Left renal cortex interstitium (tissue), 4 donors: ENCODE results near the gene SPINT1. TPM values are rescaled to one million over a fixed set of nuclear protein-coding genes. Genes with fewer than 3 reads are reported as not detected.

Experiments
- DNase-seq, 4 donors: peaks; one replicate each; pipeline ENCODE4 v3.0.0-alpha.2; 2013; ENCODE audit warnings: low read depth in 4 of 4, low spot score in 2 of 4, missing footprints in 1 of 4
- polyA plus RNA-seq, 4 donors: library from polyadenylated mRNA; unstranded; fragments of 120-200 nt; gene quantifications; one replicate each; pipeline ENCODE4 v1.2.1, GENCODE V29; 2013; ENCODE audit not compliant: insufficient read length in 4 of 4

SPINT1 gene
- polyA plus RNA-seq, 4 donors: 62.6 to 78.0 (median 69.5) TPM

GRCh38 chr15:40889112-40889511, 45.3 kb downstream of the SPINT1 start:
- DNase-seq: no peak

- DNase-seq: no peak
Observed at GRCh38 chr15:40891138-40891537, 47.3 kb downstream of the SPINT1 start.

GRCh38 chr15:40891810-40892446, 48.1 kb downstream of the SPINT1 start:
- DNase-seq: no peak

GRCh38 chr15:40892447-40893012, 48.7 kb downstream of the SPINT1 start:
- no peak for DNase-seq

- no peak for DNase-seq
Observed at GRCh38 chr15:40893019-40893670, 49.3 kb downstream of the SPINT1 start.

- peak; percentile 81 to 95 (median 94) for DNase-seq
Observed at GRCh38 chr15:40893733-40894680, 50.2 kb downstream of the SPINT1 start, which contains the start of gene VPS18. Gene VPS18 (plus strand): TSS chr15:40894450. CDS start chr15:40894769, 319 bp downstream.

GRCh38 chr15:40894681-40895448, 51.0 kb downstream of the SPINT1 start:
- DNase-seq: no peak

GRCh38 chr15:40899536-40900207, 55.8 kb downstream of the SPINT1 start:
- no peak for DNase-seq

- no peak for DNase-seq
Observed at GRCh38 chr15:40900256-40901052, 56.6 kb downstream of the SPINT1 start.

- no peak for DNase-seq
Observed at GRCh38 chr15:40901053-40901443, 57.2 kb downstream of the SPINT1 start.

- DNase-seq: no peak
Observed at GRCh38 chr15:40902605-40903561, 59.0 kb downstream of the SPINT1 start.

GRCh38 chr15:40904552-40905201, 60.8 kb downstream of the SPINT1 start:
- DNase-seq: no peak

- DNase-seq: no peak
Observed at GRCh38 chr15:40906091-40906990, 62.5 kb downstream of the SPINT1 start.

- no peak for DNase-seq
Observed at GRCh38 chr15:40906991-40907802, 63.3 kb downstream of the SPINT1 start.
